ENCODE measurements around the gene OFD1. TPM values are rescaled to one million over a fixed set of nuclear protein-coding genes. Genes with fewer than 3 reads are reported as not detected.

OFD1 gene
- total RNA-seq, 1 experiment from 2014 or later, result 14.4 TPM

DNA sequence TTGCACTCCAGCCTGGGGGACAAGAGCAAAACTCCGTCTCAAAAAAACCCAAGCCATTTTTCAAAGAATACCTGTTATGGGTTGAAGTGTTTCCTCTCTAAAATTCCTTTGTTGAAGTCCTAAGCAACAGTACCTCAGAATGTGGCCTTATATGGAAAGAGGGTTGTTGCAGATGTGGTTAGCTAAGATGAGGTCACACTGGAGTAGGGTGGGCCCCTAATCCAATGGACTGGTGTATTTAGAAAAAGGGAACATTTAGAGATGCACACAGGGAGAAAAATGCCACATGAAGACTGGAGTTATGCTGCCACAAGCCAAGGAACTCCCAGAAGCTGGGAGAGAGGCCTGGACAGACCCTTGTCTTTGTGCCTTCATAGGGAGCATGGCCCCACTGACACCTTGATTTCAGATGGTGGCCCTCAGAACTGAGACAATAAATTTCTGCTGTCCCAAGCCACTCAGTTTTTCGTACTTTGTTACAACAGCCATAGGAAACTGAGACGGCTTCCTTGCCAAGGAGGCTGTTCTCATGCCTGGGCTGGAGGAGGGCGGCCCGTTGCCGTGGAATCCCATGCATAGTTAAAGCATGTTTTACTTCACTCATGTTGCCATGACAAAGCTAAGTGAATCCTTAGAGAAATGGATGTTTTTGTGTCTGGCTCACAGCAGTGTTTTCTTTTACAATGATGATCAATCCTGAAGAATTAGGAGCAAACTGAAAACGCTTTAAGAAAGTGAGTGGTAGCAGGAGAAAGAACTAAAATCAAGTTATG lies 16.7 kb upstream of the OFD1 start:
- Histone ChIP-seq H3K27me3 (ENCODE audit: low read length) (no peaks in the 10 kb centered on the region), H2AFZ (ENCODE audit: low read length) (no peak overlapping the region), H3K4me2 (ENCODE audit: low read length) (no peak overlapping the region), H3K9ac (ENCODE audit: low read length) (no peak overlapping the region), H4K20me1 (ENCODE audit: low read length) (peaks cover 3% of the 10 kb centered on the region; the same call in 1 of the 2 replicates), H3F3A (ENCODE audit: low read length, unreplicated experiment) (peaks cover 6% of the 10 kb centered on the region), H3K4me1 (ENCODE audit: insufficient read depth, low read length) (peaks cover 23% of the 10 kb centered on the region), H3K27ac (ENCODE audit: low read length) (no peak overlapping the region), H3K79me2 (ENCODE audit: low read length) (peaks cover 26% of the 10 kb centered on the region), H3K36me3 (ENCODE audit: low read depth, low read length) (peaks cover 41% of the 10 kb centered on the region), H3K4me3 (ENCODE audit: low read length) (no peak overlapping the region), H3K9me3 (ENCODE audit: low read length) (no peaks in the 10 kb centered on the region), H3K9me2 (replicated peaks; ENCODE audit: low read length) (no peaks in the 10 kb centered on the region)
- ChIA-PET CTCF (no interaction called here), POLR2A (ENCODE audit: unreplicated experiment) (no interaction called here)
- intact Hi-C loops (cut with micrococcal nuclease), result no loop called here
- TF ChIP-seq, protein P1, sequence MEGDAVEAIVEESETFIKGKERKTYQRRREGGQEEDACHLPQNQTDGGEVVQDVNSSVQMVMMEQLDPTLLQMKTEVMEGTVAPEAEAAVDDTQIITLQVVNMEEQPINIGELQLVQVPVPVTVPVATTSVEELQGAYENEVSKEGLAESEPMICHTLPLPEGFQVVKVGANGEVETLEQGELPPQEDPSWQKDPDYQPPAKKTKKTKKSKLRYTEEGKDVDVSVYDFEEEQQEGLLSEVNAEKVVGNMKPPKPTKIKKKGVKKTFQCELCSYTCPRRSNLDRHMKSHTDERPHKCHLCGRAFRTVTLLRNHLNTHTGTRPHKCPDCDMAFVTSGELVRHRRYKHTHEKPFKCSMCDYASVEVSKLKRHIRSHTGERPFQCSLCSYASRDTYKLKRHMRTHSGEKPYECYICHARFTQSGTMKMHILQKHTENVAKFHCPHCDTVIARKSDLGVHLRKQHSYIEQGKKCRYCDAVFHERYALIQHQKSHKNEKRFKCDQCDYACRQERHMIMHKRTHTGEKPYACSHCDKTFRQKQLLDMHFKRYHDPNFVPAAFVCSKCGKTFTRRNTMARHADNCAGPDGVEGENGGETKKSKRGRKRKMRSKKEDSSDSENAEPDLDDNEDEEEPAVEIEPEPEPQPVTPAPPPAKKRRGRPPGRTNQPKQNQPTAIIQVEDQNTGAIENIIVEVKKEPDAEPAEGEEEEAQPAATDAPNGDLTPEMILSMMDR (conservative IDR thresholded peaks at IDR 0.05; ENCODE audit: low read depth, low read length), result no peak
- TF ChIP-seq EZH2 (IDR thresholded peaks at IDR 0.05; ENCODE audit: low read length, unreplicated experiment), result no peak
- no peak for TF ChIP-seq EZH2phosphoT487 (IDR thresholded peaks at IDR 0.05; ENCODE audit: borderline replicate concordance, low read length)
- BruUV-seq (replicated peaks), result no TSS peak
- ATAC-seq (no peak), DNase-seq (no peak)

DNA sequence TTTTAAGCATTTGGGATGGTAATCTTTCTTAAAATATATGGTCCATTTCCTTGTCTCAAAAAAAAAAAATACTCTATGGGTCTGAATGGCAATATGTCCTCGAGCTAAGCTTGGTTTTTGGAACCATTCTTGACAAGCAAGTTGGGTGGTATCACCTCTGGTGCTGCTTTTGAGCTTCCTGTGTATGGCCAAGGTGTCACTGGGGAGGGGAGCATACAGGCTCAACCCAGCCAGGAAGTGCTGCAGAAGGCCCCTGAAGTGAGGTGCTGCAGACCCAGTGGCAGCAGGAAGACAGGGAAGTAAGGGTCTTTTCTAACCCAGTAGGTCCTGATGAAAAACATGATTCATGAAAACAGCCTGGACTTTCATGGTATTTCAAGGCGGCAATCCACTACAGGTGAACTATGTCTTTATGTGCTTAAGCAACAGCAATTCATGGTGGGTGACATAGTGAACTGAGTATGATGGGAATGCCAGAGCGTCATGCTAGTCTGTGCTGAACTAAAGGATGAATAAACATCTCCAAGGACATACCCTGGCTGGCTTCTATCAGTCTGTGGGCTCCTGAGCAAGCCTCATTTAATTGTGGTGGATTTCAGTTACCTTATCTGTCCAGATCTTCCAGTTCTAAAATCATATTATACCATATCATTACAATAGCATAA lies 15.2 kb upstream of the OFD1 start:
- Histone ChIP-seq H3K4me1 (ENCODE audit: insufficient read depth, low read length) (peaks cover 26% of the 10 kb centered on the region), H3K9me2 (replicated peaks; ENCODE audit: low read length) (no peaks in the 10 kb centered on the region), H4K20me1 (ENCODE audit: low read length) (peaks cover 3% of the 10 kb centered on the region; the same call in 1 of the 2 replicates), H2AFZ (ENCODE audit: low read length) (no peak overlapping the region), H3K4me3 (ENCODE audit: low read length) (no peak overlapping the region), H3K9ac (ENCODE audit: low read length) (no peak overlapping the region), H3K79me2 (ENCODE audit: low read length) (peaks cover 37% of the 10 kb centered on the region), H3K27me3 (ENCODE audit: low read length) (no peaks in the 10 kb centered on the region), H3K36me3 (ENCODE audit: low read depth, low read length) (peaks cover 38% of the 10 kb centered on the region), H3F3A (ENCODE audit: low read length, unreplicated experiment) (peaks cover 6% of the 10 kb centered on the region), H3K27ac (ENCODE audit: low read length) (no peak overlapping the region), H3K4me2 (ENCODE audit: low read length) (no peak overlapping the region), H3K9me3 (ENCODE audit: low read length) (no peaks in the 10 kb centered on the region)
- ATAC-seq (no peak), DNase-seq (no peak)
- no TSS peak for BruUV-seq (replicated peaks)
- ChIA-PET CTCF (no interaction called here), POLR2A (ENCODE audit: unreplicated experiment) (no interaction called here)
- TF ChIP-seq EZH2phosphoT487 (IDR thresholded peaks at IDR 0.05; ENCODE audit: borderline replicate concordance, low read length) (no peak), EZH2 (IDR thresholded peaks at IDR 0.05; ENCODE audit: low read length, unreplicated experiment) (no peak)
- TF ChIP-seq, protein P1 (conservative IDR thresholded peaks at IDR 0.05; ENCODE audit: low read depth, low read length), result no peak
- intact Hi-C loops (cut with micrococcal nuclease), result no loop called here

Measured in PC-3 (cell line).